SK-N-SH treated with all-trans-retinoic acid at 6 μM for 48 hours (cell line): Measurements from ENCODE around the gene DMRTB1.
"Not testable (repeated sequence)": the region's sequence is repeated elsewhere in the genome, so short reads cannot be mapped to it uniquely, and the experiment has no call there.

ENCODE experiments used
- ARNTL ChIP-seq: fragments of 450-650 bp; formaldehyde crosslinking; IDR thresholded peaks from 2 replicates; pipeline ENCODE4 v1.5.0; 2020; ENCODE audit warnings: low read depth, mild to moderate bottlenecking, moderate library complexity, borderline replicate concordance
- CREB5 ChIP-seq: fragments of 250-450 bp; sonication (Bioruptor Pico); IDR thresholded peaks from 2 replicates; pipeline ENCODE4 v1.5.1; 2020; ENCODE audit warnings: low read depth, mild to moderate bottlenecking, moderate library complexity
- RARB ChIP-seq: fragments of 250-450 bp; sonication (Bioruptor Pico); IDR thresholded peaks from 2 replicates; pipeline ENCODE4 v1.8.0; 2021; ENCODE audit warnings: mild to moderate bottlenecking, moderate library complexity
- TF ChIP-seq, protein P1 (sequence below): fragments of 250-450 bp; sonication (Bioruptor Pico); IDR thresholded peaks from 2 replicates; pipeline ENCODE4 v1.8.0; 2021; ENCODE audit warnings: low read depth, mild to moderate bottlenecking, moderate library complexity, borderline replicate concordance

DNA sequence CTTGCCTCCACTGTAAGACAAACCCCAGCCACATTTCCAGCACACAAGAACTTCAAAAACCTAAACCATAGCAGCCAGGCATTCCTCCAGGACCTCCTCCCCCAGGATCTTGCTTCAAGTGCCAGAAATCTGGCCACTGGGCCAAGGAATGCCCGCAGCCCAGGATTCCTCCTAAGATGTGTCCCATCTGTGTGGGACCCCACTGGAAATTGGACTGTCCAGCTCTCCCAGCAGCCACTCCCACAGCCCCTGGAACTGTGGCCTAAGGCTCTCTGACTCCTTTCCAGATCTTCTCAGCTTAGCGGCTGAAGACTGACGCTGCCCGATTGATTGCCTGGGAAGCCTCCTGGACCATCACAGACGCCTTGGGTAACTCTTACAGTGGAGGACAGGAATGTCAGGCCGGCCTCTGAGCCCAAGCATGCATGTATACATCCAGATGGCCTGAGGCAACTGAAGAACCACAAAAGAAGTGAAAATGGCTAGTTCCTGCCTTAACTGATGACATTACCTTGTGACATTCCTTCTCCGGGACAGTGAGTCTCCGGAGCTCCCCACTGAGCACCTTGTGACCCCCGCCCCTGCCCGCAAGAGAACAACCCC lies 24.7 kb upstream of the DMRTB1 start:
- TF ChIP-seq ARNTL; RARB (CRISPR knock-in tag); CREB5 (CRISPR knock-in tag): not testable (repeated sequence)
- TF ChIP-seq, protein P1, sequence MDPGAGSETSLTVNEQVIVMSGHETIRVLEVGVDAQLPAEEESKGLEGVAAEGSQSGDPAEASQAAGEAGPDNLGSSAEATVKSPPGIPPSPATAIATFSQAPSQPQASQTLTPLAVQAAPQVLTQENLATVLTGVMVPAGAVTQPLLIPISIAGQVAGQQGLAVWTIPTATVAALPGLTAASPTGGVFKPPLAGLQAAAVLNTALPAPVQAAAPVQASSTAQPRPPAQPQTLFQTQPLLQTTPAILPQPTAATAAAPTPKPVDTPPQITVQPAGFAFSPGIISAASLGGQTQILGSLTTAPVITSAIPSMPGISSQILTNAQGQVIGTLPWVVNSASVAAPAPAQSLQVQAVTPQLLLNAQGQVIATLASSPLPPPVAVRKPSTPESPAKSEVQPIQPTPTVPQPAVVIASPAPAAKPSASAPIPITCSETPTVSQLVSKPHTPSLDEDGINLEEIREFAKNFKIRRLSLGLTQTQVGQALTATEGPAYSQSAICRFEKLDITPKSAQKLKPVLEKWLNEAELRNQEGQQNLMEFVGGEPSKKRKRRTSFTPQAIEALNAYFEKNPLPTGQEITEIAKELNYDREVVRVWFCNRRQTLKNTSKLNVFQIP = not testable (repeated sequence)
